Lower leg skin (tissue), 4 donors: ENCODE data around the gene ASIC2. TPM values are rescaled to one million over a fixed set of nuclear protein-coding genes. Genes with fewer than 3 reads are reported as not detected.

Experiments
- DNase-seq, 2 donors: peaks; one replicate each; pipeline ENCODE4 v3.0.0-alpha.2; 2019; ENCODE audit warnings: low spot score in 2 of 2
- H3K4me3 ChIP-seq: fragments of 200-600 bp; sonication (generic); 2 replicates; pipeline ENCODE4 v1.5.1; 2017; ENCODE audit warnings: mild to moderate bottlenecking, low read depth; ENCODE audit not compliant: poor library complexity, severe bottlenecking
- CTCF ChIP-seq, 3 donors: fragments of 450-650 bp; IDR thresholded peaks; one replicate each; pipeline ENCODE4 v1.5.1; 2016; ENCODE audit warnings: antibody characterized with exemption in 3 of 3, mild to moderate bottlenecking in 3 of 3, moderate library complexity in 2 of 3
- POLR2A ChIP-seq, 2 donors: fragments of 450-650 bp; IDR thresholded peaks; one replicate each; pipeline ENCODE4 v1.6.1; 2016 to 2017; ENCODE audit warnings: antibody characterized with exemption in 2 of 2, mild to moderate bottlenecking in 1 of 2, moderate library complexity in 1 of 2
- WGBS, 2 donors: methylation state at CpG; one replicate each; pipeline ENCODE4 v1.1.5; 2018; 5-methylcytosine and 5-hydroxymethylcytosine counted together
- intact Hi-C: fragments of 100-400 bp; cut with DNase I; formaldehyde crosslinking; loops from one replicate; pipeline ENCODE4 v1.15.0; 2023; ENCODE audit warnings: low total_unique reads
- total RNA-seq, 4 donors: library from RNA; depleted of rRNA; stranded (reverse); fragments of >200 nt; gene quantifications; one replicate each; pipeline ENCODE4 v1.1.0, GENCODE V29; 2016

ASIC2 gene
- total RNA-seq, 4 donors from 2014 or later: 0.21 TPM; not detected in 3

GRCh38 chr17:33241390-33241789 is 51.7 kb downstream of the ASIC2 start:
- no peak overlapping the region for H3K4me3 ChIP-seq
- intact Hi-C loops: no loop called here
- no peak for DNase-seq
- TF ChIP-seq CTCF (IDR thresholded peaks at IDR 0.05) (no peak), POLR2A (IDR thresholded peaks at IDR 0.05) (no peak)

GRCh38 chr17:33240362-33240761 is 52.7 kb downstream of the ASIC2 start:
- DNase-seq: no peak
- no peak overlapping the region for H3K4me3 ChIP-seq
- intact Hi-C loops: no loop called here
- TF ChIP-seq POLR2A (IDR thresholded peaks at IDR 0.05): no peak
- no peak for TF ChIP-seq CTCF (IDR thresholded peaks at IDR 0.05)
- 82 to 83% methylated on average over 6 of the region's 6 CpGs for WGBS, 2 donors

GRCh38 chr17:33239702-33240101 is 53.4 kb downstream of the ASIC2 start:
- 83 to 86% methylated on average over 1 of the region's 1 CpG for WGBS, 2 donors
- DNase-seq: no peak
- intact Hi-C loops: no loop called here

GRCh38 chr17:33234930-33235685 is 58.0 kb downstream of the ASIC2 start:
- TF ChIP-seq POLR2A (IDR thresholded peaks at IDR 0.05): no peak
- no peak for TF ChIP-seq CTCF (IDR thresholded peaks at IDR 0.05)
- intact Hi-C loops: no loop called here
- 32 to 34% methylated on average over 6 of the region's 6 CpGs for WGBS, 2 donors
- DNase-seq: peak; percentile 65 to 91
- no peak overlapping the region for H3K4me3 ChIP-seq

More at GRCh38 chr17:33239702-33240101, 53.4 kb downstream of the ASIC2 start:
- H3K4me3 ChIP-seq: no peak overlapping the region
- TF ChIP-seq CTCF (IDR thresholded peaks at IDR 0.05) (no peak), POLR2A (IDR thresholded peaks at IDR 0.05) (no peak)

GRCh38 chr17:33234233-33234632 is 58.9 kb downstream of the ASIC2 start:
- TF ChIP-seq POLR2A (IDR thresholded peaks at IDR 0.05) (no peak), CTCF (IDR thresholded peaks at IDR 0.05) (no peak)
- H3K4me3 ChIP-seq: no peak overlapping the region
- WGBS, 2 donors: 87% methylated on average over 4 of the region's 4 CpGs
- no peak for DNase-seq
- intact Hi-C loops: no loop called here

- intact Hi-C loops: no loop called here
- 38 to 40% methylated on average over 5 of the region's 5 CpGs for WGBS, 2 donors
- no peak overlapping the region for H3K4me3 ChIP-seq
- DNase-seq: no peak
- TF ChIP-seq POLR2A (IDR thresholded peaks at IDR 0.05) (no peak), CTCF (IDR thresholded peaks at IDR 0.05) (no peak)
Measured at GRCh38 chr17:33233811-33234177, 59.3 kb downstream of the ASIC2 start.
